ENCODE measurements around the gene PACC1.
"Not testable (repeated sequence)": the region's sequence is repeated elsewhere in the genome, so short reads cannot be mapped to it uniquely, and the experiment has no call there.

The PACC1 gene

DNA sequence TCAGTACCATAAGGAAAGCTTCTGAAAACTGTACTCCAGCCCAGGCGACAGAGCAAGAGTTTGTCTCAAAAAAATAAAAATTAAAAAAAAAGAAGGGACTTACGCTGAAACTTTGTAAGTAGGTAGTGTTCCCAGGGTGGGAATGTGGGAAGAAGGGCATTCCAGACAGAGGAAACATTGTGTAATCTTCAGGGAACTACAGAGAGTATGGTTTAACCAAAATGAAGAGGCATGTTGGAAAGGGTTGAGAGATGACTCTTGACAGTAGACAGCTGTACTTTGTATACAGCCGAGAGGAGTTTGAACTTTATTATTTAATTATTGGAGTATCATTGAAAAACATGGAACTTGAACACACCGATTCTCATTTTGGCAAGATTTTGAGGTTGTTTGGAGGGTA lies 86.4 kb downstream of the PACC1 start:
- ATAC-seq (no peak), DNase-seq (no peak)

GRCh38 chr1:212326541-212326940 lies 88.1 kb downstream of the PACC1 start:
- no peak for DNase-seq
- no peak for ATAC-seq

DNA sequence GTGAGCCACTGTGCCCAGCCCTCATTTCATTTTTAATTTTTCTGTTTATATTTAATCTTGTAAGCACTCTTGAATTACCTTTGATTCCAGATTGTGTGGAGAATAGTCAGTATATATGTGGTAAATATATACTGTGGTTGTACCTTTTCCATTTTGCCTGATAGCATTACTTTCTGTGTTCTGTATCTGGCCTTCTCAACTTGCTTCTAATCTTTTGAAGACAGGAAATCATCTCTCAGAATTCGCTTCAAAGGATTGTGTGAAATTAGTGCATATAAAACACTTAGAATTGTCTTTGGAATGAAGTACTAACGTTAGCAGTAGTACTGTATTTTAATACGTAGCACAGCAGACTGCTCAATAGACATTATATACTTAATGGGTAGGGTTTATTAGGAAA lies 91.6 kb downstream of the PACC1 start:
- no peak for ATAC-seq
- no peak for DNase-seq

GRCh38 chr1:212321031-212321430 lies 93.7 kb downstream of the PACC1 start:
- ATAC-seq, DNase-seq: not testable (repeated sequence)

- no peak for ATAC-seq
These were observed 96.8 kb downstream of the PACC1 start for GRCh38 chr1:212317916-212318315.

GRCh38 chr1:212315907-212316306 lies 98.8 kb downstream of the PACC1 start:
- ATAC-seq (peak; percentile 55), DNase-seq (no peak)

More at GRCh38 chr1:212317916-212318315, 96.8 kb downstream of the PACC1 start:
- no peak for DNase-seq

GRCh38 chr1:212315184-212315583 lies 99.5 kb downstream of the PACC1 start:
- peak; percentile 71 for ATAC-seq

More at GRCh38 chr1:212315184-212315583, 99.5 kb downstream of the PACC1 start:
- DNase-seq, result no peak

Measured in stimulated activated naive CD8-positive, alpha-beta T cell treated with anti-CD3 and anti-CD28 coated beads, Interleukin-15, Interleukin-2, amounts not matched to agents 100 U/mL and 50 U/mL, for 24 hours (primary cell).